ENCODE measurements around the gene TEX264.

GRCh38 chr3:51710631-51711351, 39.7 kb downstream of the TEX264 start:
- no peak for TF ChIP-seq CTCF (conservative IDR thresholded peaks at IDR 0.05)
- TF ChIP-seq ZFX (IDR thresholded peaks at IDR 0.05), result no peak

All from C4-2B (cell line).